ENCODE data around the gene OR56B4.

- TF ChIP-seq CTCF (conservative IDR thresholded peaks at IDR 0.05; ENCODE audit: low read length) (no peak), EZH2phosphoT487 (IDR thresholded peaks at IDR 0.05; ENCODE audit: borderline replicate concordance, low read depth, low read length) (no peak)
Observed at GRCh38 chr11:6152126-6152525, 44.6 kb downstream of the OR56B4 start.

All from OCI-LY7 (cell line).